Activated gamma-delta T cell treated with Interleukin-2 at 50 U/mL for 16 hours (primary cell): ENCODE data around the gene ROCK2.
"Not testable (repeated sequence)": the region's sequence is repeated elsewhere in the genome, so short reads cannot be mapped to it uniquely, and the experiment has no call there.

Experiments
- DNase-seq: peaks from one replicate; pipeline ENCODE4 v3.0.0-alpha.2; 2020

ROCK2 gene

DNA sequence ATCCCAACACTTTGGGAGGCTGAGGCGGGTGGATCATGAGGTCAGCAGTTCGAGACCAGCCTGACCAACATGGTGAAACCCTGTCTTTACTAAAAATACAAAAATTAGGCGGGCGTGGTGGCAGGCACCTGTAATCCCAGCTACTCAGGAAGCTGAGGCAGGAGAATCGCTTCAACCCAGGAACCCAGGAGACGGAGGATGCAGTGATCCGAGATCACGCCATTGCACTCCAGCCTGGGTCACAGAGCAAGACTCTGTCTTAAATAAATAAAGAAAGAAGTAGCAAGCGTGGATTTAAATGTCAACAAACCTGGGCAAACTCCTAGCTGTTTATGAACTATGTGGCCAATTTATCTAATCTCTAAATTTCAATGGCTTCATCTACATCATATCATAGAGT, 82.9 kb downstream of the ROCK2 start:
- not testable (repeated sequence) for DNase-seq

DNA sequence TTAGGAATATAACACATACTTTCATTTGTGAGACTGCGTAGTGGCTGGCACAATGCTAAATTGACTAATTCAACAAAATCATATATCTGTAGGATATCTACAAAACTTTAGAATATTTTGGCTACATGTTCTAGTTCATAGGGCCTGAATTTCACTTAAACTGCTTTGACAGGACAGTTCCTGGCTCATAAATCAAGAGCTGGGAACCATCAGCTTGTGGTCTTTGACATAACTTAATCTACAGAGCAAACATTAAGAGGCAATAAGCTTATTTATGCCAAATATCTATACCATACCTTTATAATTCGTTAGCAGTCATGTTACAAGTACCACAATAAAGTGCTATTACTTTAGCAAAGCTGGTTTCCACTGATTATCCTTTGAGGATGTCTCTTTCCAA, 83.5 kb downstream of the ROCK2 start:
- DNase-seq, result no peak

GRCh38 chr2:11257964-11258363, 86.5 kb downstream of the ROCK2 start:
- DNase-seq, result no peak

- DNase-seq, result no peak
These were observed 87.4 kb downstream of the ROCK2 start for GRCh38 chr2:11257078-11257477.

GRCh38 chr2:11256166-11256565, 88.3 kb downstream of the ROCK2 start:
- DNase-seq, result no peak

GRCh38 chr2:11254100-11254536, 90.3 kb downstream of the ROCK2 start:
- no peak for DNase-seq

GRCh38 chr2:11252458-11252857, 92.0 kb downstream of the ROCK2 start:
- not testable (repeated sequence) for DNase-seq

DNA sequence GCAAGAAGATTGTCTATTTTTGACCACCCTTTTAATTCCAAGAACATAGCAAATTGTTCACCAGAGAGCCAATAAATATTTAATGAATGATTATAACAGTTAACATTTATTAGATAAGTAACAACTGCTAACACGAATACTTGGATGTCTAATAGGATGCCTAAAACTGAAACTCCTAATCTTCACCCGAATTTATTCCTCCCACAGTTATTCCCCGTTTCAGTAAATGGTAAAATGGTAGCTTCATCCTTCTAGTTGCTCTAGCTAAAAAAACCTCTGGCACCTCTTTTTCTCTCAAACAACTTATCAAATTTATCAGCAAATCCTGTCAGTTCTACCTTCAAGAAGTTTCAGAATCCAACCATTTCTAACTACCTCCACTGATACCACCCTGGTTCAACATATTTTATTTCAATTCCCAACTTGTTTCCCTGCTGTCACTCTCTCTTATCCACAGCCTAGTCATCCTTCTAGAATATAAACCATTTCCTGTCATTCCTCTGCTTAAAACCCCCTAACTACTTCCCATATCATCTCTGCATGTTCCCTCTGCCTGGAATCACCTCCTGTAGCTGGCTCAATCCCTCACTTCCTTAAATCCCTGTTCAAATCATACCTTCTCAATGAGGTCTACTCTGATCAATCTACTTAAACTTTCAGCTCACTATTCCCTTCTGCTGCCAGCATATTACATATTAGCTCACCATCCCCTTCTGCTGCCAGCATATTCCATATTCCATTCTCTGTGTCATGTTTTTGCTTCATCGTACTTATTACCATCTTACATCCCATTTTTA, 93.8 kb downstream of the ROCK2 start:
- DNase-seq, result no peak

DNA sequence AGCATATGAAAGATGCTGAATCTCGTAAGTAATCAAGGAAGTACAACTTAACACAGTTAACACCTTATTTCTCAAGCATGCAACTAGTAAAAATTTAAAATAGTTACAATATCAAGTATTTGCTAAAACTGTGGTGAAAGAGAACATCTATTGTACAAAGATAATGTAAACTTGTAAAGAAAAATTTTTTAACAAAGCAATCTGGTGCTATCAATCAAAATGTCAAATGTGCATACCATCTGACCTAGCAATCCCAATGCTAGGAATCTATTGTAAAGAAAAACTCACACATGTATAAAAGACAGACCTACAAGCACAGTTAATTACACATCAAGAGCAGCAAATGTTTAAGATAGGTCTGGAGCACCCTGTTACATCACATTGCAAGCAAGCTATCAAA, 99.1 kb downstream of the ROCK2 start:
- DNase-seq, result no peak

- no peak for DNase-seq
These were observed 100.2 kb downstream of the ROCK2 start for GRCh38 chr2:11244091-11244826.

- no peak for DNase-seq
These were observed 100.9 kb downstream of the ROCK2 start for GRCh38 chr2:11243512-11243911.

GRCh38 chr2:11242542-11243174, 101.8 kb downstream of the ROCK2 start:
- no peak for DNase-seq

- no peak for DNase-seq
These were observed 102.8 kb downstream of the ROCK2 start for GRCh38 chr2:11241412-11242203.

DNA sequence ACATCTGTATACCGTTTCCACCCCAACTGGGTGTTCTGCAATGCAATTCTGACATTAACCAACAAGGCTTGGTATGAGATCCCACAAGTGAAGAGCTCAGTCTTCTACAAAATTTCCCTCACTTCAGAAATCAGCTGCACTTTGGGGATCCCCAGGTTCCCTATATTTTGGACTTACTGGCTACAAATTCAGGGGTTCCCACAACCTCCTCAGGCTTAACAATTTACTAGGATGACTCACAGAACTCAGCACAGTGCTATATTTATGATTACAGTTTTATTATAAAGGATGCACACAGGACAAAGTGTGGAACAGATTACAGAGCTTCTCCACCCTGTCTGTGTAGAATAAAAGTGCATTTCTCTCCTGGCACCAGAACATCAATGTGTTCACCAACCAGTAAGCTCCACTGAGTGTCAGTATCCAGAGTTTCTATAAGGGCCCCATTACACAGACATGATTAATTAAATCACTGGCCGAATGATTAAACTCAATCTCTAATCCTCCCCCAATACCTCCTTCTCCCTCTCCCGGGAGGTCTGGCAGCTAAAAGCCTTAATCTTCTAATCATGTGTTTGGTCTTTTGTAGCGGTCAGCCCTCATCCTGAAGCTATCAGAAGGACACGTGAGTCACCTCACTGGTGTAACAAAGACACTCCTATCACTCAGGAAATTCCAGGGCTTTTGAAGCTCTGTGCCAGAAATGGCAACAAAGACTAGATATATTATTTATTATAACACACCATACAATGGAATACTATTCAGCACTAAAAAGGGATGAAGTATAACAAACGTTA, 104.6 kb downstream of the ROCK2 start:
- DNase-seq, result no peak

GRCh38 chr2:11239147-11239546, 105.3 kb downstream of the ROCK2 start:
- DNase-seq, result no peak

DNA sequence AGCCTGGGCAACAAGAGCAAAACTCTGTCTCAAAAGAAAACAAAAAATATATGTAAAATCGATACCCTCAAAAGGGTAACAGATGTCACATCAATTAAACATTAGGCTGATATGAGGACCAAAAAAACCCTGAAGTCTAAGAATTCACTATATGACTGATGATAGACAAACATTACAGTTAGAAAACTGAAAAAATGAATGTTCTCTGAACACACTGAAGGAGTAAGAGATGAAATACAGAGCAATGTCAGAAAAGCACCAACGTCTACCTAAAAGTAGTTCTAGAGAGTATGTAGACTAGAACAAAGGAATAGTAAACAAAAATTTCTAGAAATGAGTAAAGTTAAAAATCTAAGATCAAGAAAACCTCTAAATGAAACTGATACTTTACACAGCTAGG, 107.3 kb downstream of the ROCK2 start:
- DNase-seq, result no peak

DNA sequence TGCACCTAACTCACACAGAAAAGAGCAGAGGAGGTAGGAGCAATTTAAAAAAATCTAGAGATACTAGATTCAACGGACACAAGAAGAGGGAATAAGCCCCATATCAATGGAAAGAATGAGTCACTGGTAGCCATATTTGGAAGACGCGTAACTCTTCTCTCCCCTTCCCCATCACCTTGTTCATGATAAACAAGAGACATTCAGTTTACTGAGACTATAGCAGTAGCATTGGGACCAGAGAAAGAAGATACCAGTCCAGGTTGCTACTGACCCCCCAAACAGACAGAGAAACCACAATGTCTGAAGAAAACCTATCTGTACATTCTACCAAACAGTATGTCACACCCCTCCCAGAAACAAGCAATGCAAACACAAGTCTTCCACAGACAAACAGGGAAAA, 108.1 kb downstream of the ROCK2 start:
- no peak for DNase-seq

DNA sequence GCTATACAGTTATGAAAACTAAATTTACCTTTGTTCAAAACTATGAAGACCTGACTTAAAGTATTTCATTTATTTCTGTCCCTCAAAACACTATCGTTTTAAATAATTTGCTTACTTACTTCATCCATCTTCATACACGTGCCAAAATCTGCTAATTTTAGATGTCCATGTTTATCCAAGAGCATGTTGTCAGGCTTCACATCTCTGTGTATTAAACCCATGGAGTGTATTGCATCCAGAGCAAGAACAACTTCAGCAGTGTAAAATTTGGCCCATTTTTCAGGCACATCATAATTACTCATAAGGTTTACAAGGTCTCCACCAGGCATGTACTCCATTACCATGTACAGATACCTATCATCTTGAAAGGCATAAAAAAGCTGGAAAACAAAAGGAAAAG, 108.9 kb downstream of the ROCK2 start:
- no peak for DNase-seq

GRCh38 chr2:11234309-11234708, 110.1 kb downstream of the ROCK2 start:
- no peak for DNase-seq

- DNase-seq, result not testable (repeated sequence)
These were observed 113.2 kb downstream of the ROCK2 start for GRCh38 chr2:11231193-11231592.

DNA sequence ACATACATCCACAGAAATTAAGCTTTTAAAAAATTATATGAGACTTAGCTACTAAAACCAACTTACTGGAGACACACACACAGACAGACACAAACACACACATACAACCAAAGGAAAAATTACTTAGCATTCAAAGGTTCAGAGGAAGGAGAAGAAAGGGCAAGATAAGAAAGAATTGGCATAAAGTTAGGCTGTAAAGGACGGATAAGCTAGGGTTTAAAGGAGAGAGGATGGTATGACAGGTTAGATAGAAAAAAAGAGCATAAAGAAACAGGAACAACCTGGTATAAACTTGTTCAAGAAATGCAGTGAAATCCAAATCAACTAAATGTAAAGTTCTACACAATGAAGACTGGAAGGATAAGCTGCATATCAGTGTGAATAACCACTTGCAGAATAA, 115.7 kb downstream of the ROCK2 start:
- DNase-seq, result no peak

GRCh38 chr2:11227595-11227994, 116.8 kb downstream of the ROCK2 start:
- no peak for DNase-seq
